ENCODE results near the gene EFNA5.

EFNA5 gene

GRCh38 chr5:107486489-107486888 is 184.2 kb downstream of the EFNA5 start:
- DNase-seq (ENCODE audit: low read depth): no peak

GRCh38 chr5:107485184-107485583 is 185.6 kb downstream of the EFNA5 start:
- no peak for DNase-seq (ENCODE audit: low read depth)

GRCh38 chr5:107484281-107484680 is 186.5 kb downstream of the EFNA5 start:
- DNase-seq (ENCODE audit: low read depth): no peak

- DNase-seq (ENCODE audit: low read depth): no peak
Measured at GRCh38 chr5:107483231-107484024, 187.3 kb downstream of the EFNA5 start.

- DNase-seq (ENCODE audit: low read depth): no peak
Measured at GRCh38 chr5:107478068-107478641, 192.6 kb downstream of the EFNA5 start.

GRCh38 chr5:107477492-107477891 is 193.2 kb downstream of the EFNA5 start:
- no peak for DNase-seq (ENCODE audit: low read depth)

- DNase-seq (ENCODE audit: low read depth): no peak
Measured at GRCh38 chr5:107476783-107477182, 194.0 kb downstream of the EFNA5 start.

GRCh38 chr5:107474716-107475489 is 195.8 kb downstream of the EFNA5 start:
- no peak for DNase-seq (ENCODE audit: low read depth)

- no peak for DNase-seq (ENCODE audit: low read depth)
Measured at GRCh38 chr5:107474361-107474715, 196.4 kb downstream of the EFNA5 start.

GRCh38 chr5:107472620-107473064 is 198.1 kb downstream of the EFNA5 start:
- DNase-seq (ENCODE audit: low read depth): no peak

- no peak for DNase-seq (ENCODE audit: low read depth)
Measured at GRCh38 chr5:107470295-107470582, 200.5 kb downstream of the EFNA5 start.

- no peak for DNase-seq (ENCODE audit: low read depth)
Measured at GRCh38 chr5:107469485-107470294, 201.0 kb downstream of the EFNA5 start.

GRCh38 chr5:107469064-107469463 is 201.7 kb downstream of the EFNA5 start:
- DNase-seq (ENCODE audit: low read depth): no peak

GRCh38 chr5:107468276-107468675 is 202.5 kb downstream of the EFNA5 start:
- DNase-seq (ENCODE audit: low read depth): no peak

- no peak for DNase-seq (ENCODE audit: low read depth)
Measured at GRCh38 chr5:107467137-107467932, 203.4 kb downstream of the EFNA5 start.

GRCh38 chr5:107466233-107466769 is 204.4 kb downstream of the EFNA5 start:
- peak; percentile 46 for DNase-seq (ENCODE audit: low read depth)

- DNase-seq (ENCODE audit: low read depth): no peak
Measured at GRCh38 chr5:107464876-107465275, 205.9 kb downstream of the EFNA5 start.

GRCh38 chr5:107464416-107464815 is 206.3 kb downstream of the EFNA5 start:
- DNase-seq (ENCODE audit: low read depth): no peak

GRCh38 chr5:107463731-107464130 is 207.0 kb downstream of the EFNA5 start:
- DNase-seq (ENCODE audit: low read depth): no peak

GRCh38 chr5:107461770-107462169 is 209.0 kb downstream of the EFNA5 start:
- no peak for DNase-seq (ENCODE audit: low read depth)

GRCh38 chr5:107460789-107461188 is 209.9 kb downstream of the EFNA5 start:
- no peak for DNase-seq (ENCODE audit: low read depth)

Measured in HS-27A (cell line).